Right lobe of liver (tissue), 6 donors: ENCODE measurements around the gene PRKCI. TPM values are rescaled to one million over a fixed set of nuclear protein-coding genes. Genes with fewer than 3 reads are reported as not detected.
A peak's percentile ranks its signal among the peaks of the same experiment; 100 is the strongest.
"Not testable (repeated sequence)": the region's sequence is repeated elsewhere in the genome, so short reads cannot be mapped to it uniquely, and the experiment has no call there.

Experiments used
- ATAC-seq, 4 donors: fragments of 200-7000 bp; cut with Tn5 transposase; one replicate each; pipeline ENCODE4 v1.9.1; 2020; ENCODE audit warnings: mild to moderate bottlenecking in 4 of 4, moderate library complexity in 4 of 4
- DNase-seq, 3 donors: peaks; one replicate each; pipeline ENCODE4 v3.0.0-alpha.2; 2020
- H3K27ac ChIP-seq, 3 donors: fragments of 200-600 bp; one replicate each; pipeline ENCODE4 v1.8.0; 2022
- H3K27me3 ChIP-seq, 2 donors: fragments of 200-600 bp; one replicate each; pipeline ENCODE4 v1.8.0; 2022
- H3K36me3 ChIP-seq, 4 donors: fragments of 200-600 bp; sonication (generic) in 1 of 4; one replicate each; pipeline versions ENCODE4 v1.5.1 to v1.8.0; 2017 to 2022; ENCODE audit warnings: control low read depth in 1 of 4
- H3K4me1 ChIP-seq, 4 donors: fragments of 200-600 bp; sonication (generic) in 1 of 4; one replicate each; pipeline versions ENCODE4 v1.5.1 to v1.8.0; 2017 to 2022; ENCODE audit warnings: control low read depth in 1 of 4
- H3K4me3 ChIP-seq, 3 donors: fragments of 200-600 bp; one replicate each; pipeline ENCODE4 v1.8.0; 2022
- H3K9me3 ChIP-seq, 4 donors: fragments of 200-600 bp; sonication (generic) in 1 of 4; one replicate each; pipeline versions ENCODE4 v1.5.1 to v1.8.0; 2017 to 2022; ENCODE audit warnings: control low read depth in 1 of 4
- CTCF ChIP-seq, 4 donors: fragments of 200-600 bp in 3 of 4; fragments of 450-650 bp in 1 of 4; IDR thresholded peaks; one replicate each; pipeline versions ENCODE4 v1.5.1 to v1.8.0; 2016 to 2022; ENCODE audit warnings: antibody characterized with exemption in 4 of 4, mild to moderate bottlenecking in 2 of 4
- POLR2A ChIP-seq: fragments of 450-650 bp; IDR thresholded peaks from one replicate; pipeline ENCODE4 v1.6.1; 2017; ENCODE audit warnings: antibody characterized with exemption, mild to moderate bottlenecking
- WGBS: methylation state at CpG from one replicate; pipeline ENCODE4 v1.1.6; 2018; ENCODE audit warnings: low coverage, low lambda C conversion rate; ENCODE audit not compliant: insufficient coverage; ENCODE audit errors: missing lambda C conversion rate; 5-methylcytosine and 5-hydroxymethylcytosine counted together
- intact Hi-C, 2 donors: fragments of 100-400 bp; cut with DNase I; formaldehyde crosslinking; loops; one replicate each; pipeline versions ENCODE4 v1.11.2 to v1.14.1; 2022
- total RNA-seq, 6 experiments: library from RNA; depleted of rRNA in 2 of 6; stranded (reverse); fragments of >200 nt in 2 of 6; fragmentation: NEBNext Ultra II Directional in 3 of 6; extraction: Animal tissue kit (Norgen Biotek cat#: 25700) in 3 of 6; gene quantifications; one replicate each; pipeline versions ENCODE4 v1.1.0 to v1.2.4, GENCODE V29; 2016 to 2023
- donor health status: DM: no; HTN: yes; CAD: no.
- donor health status: DM: no; HTN: no; CAD: no.
- donor health status: DM: no; HTN: no; CAD: no.
- donor health status: DM: no; HTN: yes; CAD: no.
- donor health status: DM: no; HTN: yes; CAD: no.

The PRKCI gene
- total RNA-seq, 6 experiments from 2014 or later, result 8.2 to 15.7 (median 8.9) TPM

GRCh38 chr3:170275832-170276231 is 53.6 kb downstream of the PRKCI start:
- H3K36me3 ChIP-seq, result no peaks in the 10 kb centered on the region
- ATAC-seq, result no peak

GRCh38 chr3:170277311-170277710 is 55.1 kb downstream of the PRKCI start:
- ATAC-seq, H3K4me1 ChIP-seq, H3K36me3 ChIP-seq, H3K9me3 ChIP-seq, H3K27ac ChIP-seq, DNase-seq, intact Hi-C loops, H3K4me3 ChIP-seq, H3K27me3 ChIP-seq: not testable (repeated sequence)
- WGBS, result 91% methylated on average over 7 of the region's 10 CpGs

More at GRCh38 chr3:170275832-170276231, 53.6 kb downstream of the PRKCI start:
- Histone ChIP-seq H3K27me3 (no peaks in the 10 kb centered on the region), H3K4me3 (no peak overlapping the region), H3K9me3 (no peaks in the 10 kb centered on the region), H3K27ac (no peak overlapping the region), H3K4me1 (no peaks in the 10 kb centered on the region)
- intact Hi-C loops, result no loop called here
- TF ChIP-seq POLR2A (no peak), CTCF (IDR thresholded peaks at IDR 0.05) (no peak)
- no peak for DNase-seq
- WGBS, result 100% methylated on average over 2 of the region's 3 CpGs

GRCh38 chr3:170277833-170278580 is 55.8 kb downstream of the PRKCI start:
- no peaks in the 10 kb centered on the region for H3K36me3 ChIP-seq
- ATAC-seq (peak in 2 of 4 donors; percentile 52), DNase-seq (no peak)
- no peaks in the 10 kb centered on the region for H3K9me3 ChIP-seq
- H3K4me3 ChIP-seq, result no peak overlapping the region
- intact Hi-C loops, result no loop called here
- no peak overlapping the region for H3K27ac ChIP-seq
- WGBS, result 64% methylated on average over 5 of the region's 5 CpGs
- H3K27me3 ChIP-seq, result no peaks in the 10 kb centered on the region
- no peaks in the 10 kb centered on the region for H3K4me1 ChIP-seq
- TF ChIP-seq POLR2A (no peak), CTCF (IDR thresholded peaks at IDR 0.05) (no peak)

GRCh38 chr3:170278627-170279026 is 56.4 kb downstream of the PRKCI start:
- Histone ChIP-seq H3K36me3 (no peaks in the 10 kb centered on the region), H3K27me3 (no peaks in the 10 kb centered on the region), H3K27ac (no peak overlapping the region), H3K4me3 (no peak overlapping the region), H3K4me1 (no peaks in the 10 kb centered on the region), H3K9me3 (no peaks in the 10 kb centered on the region)
- ATAC-seq, result no peak
- DNase-seq, result no peak
- 73% methylated on average over 1 of the region's 1 CpG for WGBS
- TF ChIP-seq CTCF (IDR thresholded peaks at IDR 0.05), result no peak
- TF ChIP-seq POLR2A, result no peak
- intact Hi-C loops, result no loop called here

- DNase-seq, result no peak
- WGBS, result 98% methylated on average over 2 of the region's 2 CpGs
- no peak overlapping the region for H3K27ac ChIP-seq
- H3K36me3 ChIP-seq, result peaks cover 0 to 2% (median 0%) of the 10 kb centered on the region in 4 donors
- intact Hi-C loops, result no loop called here
- H3K4me1 ChIP-seq, result no peaks in the 10 kb centered on the region
- no peaks in the 10 kb centered on the region for H3K9me3 ChIP-seq
- H3K4me3 ChIP-seq, result no peak overlapping the region
- TF ChIP-seq POLR2A, result no peak
- no peak for TF ChIP-seq CTCF (IDR thresholded peaks at IDR 0.05)
- ATAC-seq, result no peak
- no peaks in the 10 kb centered on the region for H3K27me3 ChIP-seq
Measured at GRCh38 chr3:170290194-170290593, 68.0 kb downstream of the PRKCI start.
